LNCaP clone FGC (cell line): ENCODE data around the gene PTPRE.

Experiments
- DNase-seq: peaks from one replicate; pipeline ENCODE4 v3.0.0-alpha.2; 2011; ENCODE audit warnings: low read depth
- H3K4me3 ChIP-seq: 2 replicates; pipeline ENCODE4 v1.5.1; 2011; ENCODE audit warnings: mild to moderate bottlenecking, low read depth, low read length, control low read depth
- CTCF ChIP-seq: IDR thresholded peaks from 2 replicates; pipeline ENCODE4 v1.5.1; 2012; ENCODE audit warnings: mild to moderate bottlenecking; ENCODE audit not compliant: control insufficient read depth, insufficient read depth; ENCODE audit errors: extremely low read depth

The PTPRE gene

DNA sequence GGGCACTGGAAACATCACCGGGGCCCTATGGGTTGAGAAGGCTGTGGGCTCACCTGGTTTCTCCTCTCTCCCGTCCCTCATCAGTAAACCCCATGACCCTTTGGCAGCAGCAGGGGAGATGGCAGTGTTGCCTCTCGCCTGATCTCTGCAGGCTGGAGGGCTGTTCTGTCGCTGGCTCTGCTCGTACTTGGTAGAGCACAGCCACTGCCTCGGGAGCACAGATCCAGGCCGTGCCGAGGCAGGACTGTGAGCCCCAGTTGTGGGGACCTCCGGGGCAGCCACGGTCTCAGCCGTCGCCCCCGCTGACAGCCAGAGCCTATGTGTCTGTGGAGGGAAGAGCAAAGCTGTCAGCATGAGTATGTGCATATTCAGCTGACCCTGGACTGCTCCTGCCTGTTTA is 94.9 kb downstream of the PTPRE start:
- TF ChIP-seq CTCF, result no peak
- no peak overlapping the region for H3K4me3 ChIP-seq
- DNase-seq, result no peak

GRCh38 chr10:128003521-128003920 is 96.6 kb downstream of the PTPRE start:
- no peak for TF ChIP-seq CTCF
- no peak overlapping the region for H3K4me3 ChIP-seq

DNA sequence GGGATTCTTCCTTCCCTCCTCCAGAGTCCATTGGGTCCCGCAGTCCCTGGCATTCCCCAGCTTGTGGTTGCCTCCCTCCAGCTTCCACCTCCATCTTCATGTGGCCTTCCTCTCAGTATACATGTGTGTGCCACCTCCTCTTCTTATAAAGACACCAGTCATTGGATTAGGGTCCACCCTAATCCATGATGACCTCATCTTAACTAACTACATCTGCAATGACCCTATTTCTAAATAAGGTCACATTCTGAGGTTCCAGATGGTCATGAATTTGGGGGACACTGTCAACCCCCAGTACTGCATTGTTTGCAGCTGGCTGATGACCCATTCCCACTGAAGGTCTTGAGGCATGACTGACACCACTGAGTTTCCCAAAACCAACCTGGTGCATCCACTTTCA is 99.0 kb downstream of the PTPRE start:
- no peak for DNase-seq
- no peak for TF ChIP-seq CTCF

More at GRCh38 chr10:128003521-128003920, 96.6 kb downstream of the PTPRE start:
- DNase-seq, result no peak

GRCh38 chr10:128007056-128007455 is 100.2 kb downstream of the PTPRE start:
- no peak for TF ChIP-seq CTCF
- no peak overlapping the region for H3K4me3 ChIP-seq
- DNase-seq, result no peak

More for the DNA sequence above, 99.0 kb downstream of the PTPRE start:
- no peak overlapping the region for H3K4me3 ChIP-seq

- DNase-seq, result no peak
- no peak overlapping the region for H3K4me3 ChIP-seq
- TF ChIP-seq CTCF, result no peak
These were observed 101.1 kb downstream of the PTPRE start for GRCh38 chr10:128007971-128008370.

- no peak for DNase-seq
- TF ChIP-seq CTCF, result no peak
- no peak overlapping the region for H3K4me3 ChIP-seq
These were observed 101.8 kb downstream of the PTPRE start for GRCh38 chr10:128008521-128009250.

DNA sequence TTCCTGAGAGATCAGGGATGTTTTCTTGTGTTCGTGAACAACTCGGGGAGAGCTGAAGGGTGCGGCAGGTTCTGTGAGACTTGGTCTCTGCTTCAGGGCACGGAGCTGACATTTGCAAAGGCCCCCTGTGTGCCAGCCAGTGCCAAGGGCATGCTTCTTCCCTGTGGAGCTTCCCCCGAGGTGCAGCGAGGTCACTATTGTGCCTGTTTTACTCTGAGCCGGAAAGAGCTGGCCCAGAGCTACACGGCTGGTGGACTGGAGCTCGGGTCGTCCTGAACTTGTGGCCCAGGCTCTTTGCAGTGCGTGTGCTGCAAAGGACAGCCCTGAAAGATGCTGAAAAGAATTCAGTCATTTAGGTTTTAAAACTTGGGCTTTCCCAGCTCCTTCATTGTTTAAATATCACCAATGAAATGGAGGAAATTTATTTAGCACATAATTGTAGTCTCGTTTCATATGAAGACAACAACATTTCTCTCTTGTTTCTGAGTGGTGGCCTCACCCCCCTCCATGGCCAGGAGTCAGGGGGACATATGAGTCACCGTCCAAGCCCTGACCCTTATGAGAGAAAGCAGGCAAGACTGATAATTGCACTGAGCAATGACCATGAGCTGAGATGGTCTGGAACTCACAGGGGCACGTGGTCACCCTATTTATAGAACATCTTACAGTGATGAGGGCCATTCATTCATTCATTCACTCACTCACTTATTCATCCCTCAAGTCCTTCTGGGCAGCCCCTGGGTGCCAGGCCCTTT is 102.6 kb downstream of the PTPRE start:
- no peak for TF ChIP-seq CTCF
- DNase-seq, result no peak
- H3K4me3 ChIP-seq, result no peak overlapping the region
